Stimulated activated CD8-positive, alpha-beta memory T cell treated with anti-CD3 and anti-CD28 coated beads, Interleukin-4, amount 100 ng/mL, for 48 hours (primary cell): ENCODE data around the gene CTIF.

Source experiments
- DNase-seq: peaks from one replicate; pipeline ENCODE4 v3.0.0-alpha.2; 2020

The CTIF gene

GRCh38 chr18:48605408-48605845 is 66.6 kb downstream of the CTIF start:
- DNase-seq, result no peak

- no peak for DNase-seq
These were observed 68.5 kb downstream of the CTIF start for GRCh38 chr18:48607056-48607984.

- no peak for DNase-seq
These were observed 69.8 kb downstream of the CTIF start for GRCh38 chr18:48608581-48608980.

GRCh38 chr18:48609114-48609513 is 70.3 kb downstream of the CTIF start:
- no peak for DNase-seq

GRCh38 chr18:48609820-48610815 is 71.3 kb downstream of the CTIF start:
- no peak for DNase-seq

GRCh38 chr18:48611203-48611602 is 72.4 kb downstream of the CTIF start:
- no peak for DNase-seq

GRCh38 chr18:48611785-48612480 is 73.1 kb downstream of the CTIF start:
- no peak for DNase-seq

GRCh38 chr18:48612511-48612910 is 73.7 kb downstream of the CTIF start:
- no peak for DNase-seq

GRCh38 chr18:48612917-48613316 is 74.1 kb downstream of the CTIF start:
- no peak for DNase-seq

GRCh38 chr18:48613589-48614404 is 75.0 kb downstream of the CTIF start:
- no peak for DNase-seq

- DNase-seq, result no peak
These were observed 77.0 kb downstream of the CTIF start for GRCh38 chr18:48615566-48616401.

GRCh38 chr18:48616484-48617255 is 77.8 kb downstream of the CTIF start:
- DNase-seq, result no peak

GRCh38 chr18:48617844-48618497 is 79.1 kb downstream of the CTIF start:
- DNase-seq, result no peak

GRCh38 chr18:48619016-48619415 is 80.2 kb downstream of the CTIF start:
- DNase-seq, result no peak

GRCh38 chr18:48619501-48619900 is 80.7 kb downstream of the CTIF start:
- no peak for DNase-seq

- DNase-seq, result no peak
These were observed 81.2 kb downstream of the CTIF start for GRCh38 chr18:48620071-48620470.

- DNase-seq, result no peak
These were observed 82.4 kb downstream of the CTIF start for GRCh38 chr18:48621240-48621639.

GRCh38 chr18:48621815-48622555 is 83.2 kb downstream of the CTIF start:
- DNase-seq, result no peak

GRCh38 chr18:48622911-48623431 is 84.1 kb downstream of the CTIF start:
- DNase-seq, result no peak
